Epidermal melanocyte (primary cell): ENCODE data around the gene ATP9B.
A peak's percentile ranks its signal among the peaks of the same experiment; 100 is the strongest.

Experiments
- DNase-seq: peaks from one replicate; pipeline ENCODE4 v3.0.0; 2011; ENCODE audit warnings: low spot score; ENCODE audit not compliant: insufficient read length

The ATP9B gene

GRCh38 chr18:79068937-79069716 is at the start of gene ATP9B:
Gene ATP9B (plus strand): TSS chr18:79069394. CDS start chr18:79069411, 17 bp downstream.
- DNase-seq: peak; percentile 96

DNA sequence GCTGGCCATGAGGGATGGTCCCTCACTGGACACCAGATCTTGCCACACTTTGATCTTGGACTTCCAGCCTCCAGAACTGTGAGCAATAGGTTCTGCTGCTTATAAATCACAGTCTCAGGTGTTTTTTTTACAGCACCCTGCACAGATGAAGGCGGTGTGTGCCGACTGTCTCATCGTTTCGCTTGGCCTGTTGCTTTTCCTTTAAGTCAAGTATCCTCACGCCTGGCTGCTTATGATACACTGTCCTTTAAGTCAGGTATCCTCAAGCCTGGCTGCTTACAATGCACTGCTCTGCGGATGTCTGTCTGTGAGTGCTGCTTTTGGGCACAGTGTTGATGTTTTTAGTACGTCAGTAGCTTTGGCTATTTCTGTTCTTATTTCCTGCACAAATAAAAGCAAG is 49.3 kb upstream of the ATP9B start:
- no peak for DNase-seq

DNA sequence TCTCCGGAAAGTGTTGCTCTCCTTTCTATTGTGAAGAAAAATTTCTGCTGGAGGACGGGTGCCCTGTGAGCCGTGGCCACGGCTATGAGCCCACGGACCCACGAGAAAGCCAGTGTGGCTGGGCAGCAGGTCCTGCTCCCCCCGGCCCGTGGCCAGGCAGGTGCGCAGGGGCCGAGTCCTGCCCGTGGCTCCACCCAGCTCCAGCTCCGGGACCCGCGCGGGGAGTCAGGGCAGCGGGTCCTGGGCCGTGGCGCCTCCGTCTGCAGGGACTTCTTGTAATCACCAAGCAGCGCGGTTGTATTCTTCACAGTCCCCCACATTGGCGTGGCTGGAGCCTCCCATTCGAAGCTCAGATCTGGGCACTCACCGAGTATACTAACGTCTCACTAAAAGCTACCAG is 46.6 kb upstream of the ATP9B start:
- no peak for DNase-seq

DNA sequence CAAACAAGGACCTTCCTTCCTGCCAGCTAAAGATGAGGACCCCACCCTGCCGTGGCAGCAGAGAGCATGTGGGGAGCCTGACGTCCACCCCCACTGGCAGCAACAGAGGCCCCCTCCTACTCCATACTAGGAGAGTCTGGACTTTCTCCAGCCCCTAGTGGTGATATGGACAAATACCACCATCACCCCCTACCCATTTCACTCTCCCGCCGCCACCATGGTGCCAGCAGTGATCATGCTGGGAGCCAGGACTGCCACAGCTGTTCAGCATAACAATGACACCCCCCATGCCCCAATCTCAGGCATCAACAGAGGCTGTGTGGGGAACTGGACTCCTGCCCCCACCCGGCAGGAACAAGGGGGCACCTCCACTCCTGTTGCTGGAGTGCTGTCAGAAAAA is 42.7 kb upstream of the ATP9B start:
- no peak for DNase-seq

DNA sequence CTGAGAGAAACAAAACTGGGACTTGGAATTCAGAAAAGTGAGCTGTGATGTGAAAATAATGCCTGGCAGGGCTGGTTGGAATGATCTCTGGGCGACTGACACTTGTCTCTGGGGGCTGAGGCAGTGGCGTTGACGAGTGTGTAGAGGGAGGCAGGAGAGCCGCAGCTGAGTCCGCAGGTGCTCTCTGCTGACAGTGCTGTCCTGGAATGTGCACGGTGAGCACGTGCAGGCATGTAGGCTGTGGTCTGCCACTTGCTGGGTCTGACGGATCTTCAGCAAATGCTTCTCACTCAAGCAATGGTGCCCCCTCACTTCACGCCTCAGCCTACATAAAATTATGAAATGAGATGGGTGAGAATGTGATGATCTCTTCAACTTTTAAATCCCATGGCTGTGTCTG is 38.5 kb upstream of the ATP9B start:
- DNase-seq: no peak

- no peak for DNase-seq
Observed at GRCh38 chr18:79042276-79042675, 26.9 kb upstream of the ATP9B start.

GRCh38 chr18:79043288-79043687 is 25.9 kb upstream of the ATP9B start:
- DNase-seq: no peak

DNA sequence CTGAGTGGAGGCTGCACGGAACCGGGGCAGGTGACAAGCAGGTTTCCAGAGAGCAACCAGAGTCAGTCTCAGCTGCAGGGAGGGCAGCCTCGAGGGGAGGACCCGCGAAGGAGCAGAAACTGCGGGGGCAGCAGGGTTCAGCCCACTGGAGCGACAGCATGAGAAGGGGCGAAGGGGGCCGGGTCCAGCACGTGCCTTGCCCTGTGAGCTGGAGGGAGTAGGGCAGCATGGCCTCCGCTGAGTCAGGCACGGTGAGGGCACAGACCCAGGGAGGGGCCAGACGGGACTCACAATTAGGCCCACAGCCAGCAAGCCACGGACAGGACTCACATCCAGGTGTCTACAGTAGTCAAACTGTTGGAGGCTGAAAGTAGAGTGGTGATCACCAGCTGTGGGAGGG is 22.7 kb upstream of the ATP9B start:
- DNase-seq: no peak

GRCh38 chr18:79047556-79048244 is 21.5 kb upstream of the ATP9B start:
- no peak for DNase-seq

GRCh38 chr18:79048245-79048632 is 21.0 kb upstream of the ATP9B start:
- DNase-seq: no peak

DNA sequence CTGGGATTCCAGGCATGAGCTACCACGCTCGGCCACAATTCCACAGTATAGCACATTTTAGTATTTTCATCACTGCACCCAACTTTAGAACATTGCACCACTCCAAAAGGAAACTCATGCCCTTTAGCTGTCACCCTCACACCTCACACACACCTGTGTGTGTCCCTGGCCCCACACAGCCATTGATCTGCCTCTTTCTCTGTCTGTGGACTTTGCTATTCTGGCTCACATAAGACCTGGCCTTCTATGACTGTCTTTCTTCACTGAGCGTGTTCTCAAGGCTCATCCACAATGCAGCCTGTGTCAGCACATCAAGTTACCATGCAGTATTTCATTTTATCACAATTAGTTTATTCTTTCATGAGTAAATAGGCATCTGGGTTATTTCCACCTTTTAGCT is 19.7 kb upstream of the ATP9B start:
- no peak for DNase-seq

DNA sequence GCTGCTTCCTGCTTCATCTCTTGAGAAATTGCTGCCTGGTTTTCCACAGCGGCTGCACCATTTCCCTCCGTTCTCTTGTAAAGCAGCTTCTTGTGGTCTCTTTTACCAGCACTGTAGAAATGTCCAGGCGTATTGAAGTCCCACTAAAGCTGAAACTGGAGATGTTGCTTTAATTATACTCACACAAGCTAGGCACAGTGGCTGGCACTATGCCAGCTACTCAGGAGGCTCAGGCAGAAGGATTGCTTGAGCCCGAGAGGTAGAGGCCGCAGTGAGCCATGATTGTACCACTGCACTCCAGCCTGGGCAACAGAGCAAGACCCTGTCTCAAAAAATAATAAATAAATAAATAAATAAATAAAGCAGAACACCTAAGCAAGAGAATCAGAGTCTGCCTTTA is 19.2 kb upstream of the ATP9B start:
- no peak for DNase-seq

DNA sequence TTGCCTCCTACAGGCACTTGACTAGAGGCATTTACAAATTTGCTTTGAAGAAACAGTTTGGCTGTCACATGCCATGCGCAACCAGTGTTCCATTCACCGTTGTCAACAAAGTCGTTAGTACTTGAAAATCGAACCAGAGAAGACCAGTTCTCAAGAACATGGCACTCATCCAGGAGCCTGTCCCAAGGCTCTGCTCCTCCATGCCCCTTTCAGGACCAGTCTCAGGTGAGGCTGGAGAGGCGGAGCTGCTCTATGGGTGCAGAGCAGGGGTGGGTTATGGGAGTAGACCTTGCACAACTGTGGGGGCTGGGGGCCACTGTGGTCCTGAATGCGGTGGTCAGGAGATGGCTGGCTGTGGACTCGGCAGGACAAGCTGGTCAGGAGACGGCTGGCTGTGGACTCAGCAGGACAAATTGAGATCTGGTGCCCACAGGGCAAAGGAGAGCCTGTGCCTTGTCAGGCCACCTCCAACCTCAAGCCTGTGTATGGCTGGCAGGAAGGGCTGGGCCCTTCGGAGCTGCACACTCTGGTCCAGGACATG is 12.3 kb upstream of the ATP9B start:
- no peak for DNase-seq

GRCh38 chr18:79058007-79058406 is 11.2 kb upstream of the ATP9B start:
- no peak for DNase-seq

DNA sequence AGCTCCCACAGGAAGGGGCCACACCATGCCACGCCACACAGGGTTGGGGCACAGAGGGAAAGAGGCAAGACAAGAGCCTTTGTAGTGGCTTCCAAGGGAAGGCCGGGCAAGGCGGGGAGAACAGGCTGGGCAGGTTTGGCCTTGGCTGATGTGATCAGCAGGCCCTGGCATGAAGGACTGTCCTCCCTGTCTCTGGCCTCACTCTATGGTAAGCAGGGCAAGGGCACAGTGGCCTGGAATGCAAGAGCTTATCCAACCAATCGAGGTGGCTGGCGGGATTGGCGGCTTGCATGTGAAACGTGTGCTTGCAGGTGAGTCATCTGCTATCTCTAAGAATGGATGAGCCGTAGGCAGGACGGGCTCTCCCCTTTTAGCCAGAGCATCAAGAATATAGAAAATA is 6.4 kb upstream of the ATP9B start:
- no peak for DNase-seq

GRCh38 chr18:79064228-79064627 is 5.0 kb upstream of the ATP9B start:
- DNase-seq: no peak

DNA sequence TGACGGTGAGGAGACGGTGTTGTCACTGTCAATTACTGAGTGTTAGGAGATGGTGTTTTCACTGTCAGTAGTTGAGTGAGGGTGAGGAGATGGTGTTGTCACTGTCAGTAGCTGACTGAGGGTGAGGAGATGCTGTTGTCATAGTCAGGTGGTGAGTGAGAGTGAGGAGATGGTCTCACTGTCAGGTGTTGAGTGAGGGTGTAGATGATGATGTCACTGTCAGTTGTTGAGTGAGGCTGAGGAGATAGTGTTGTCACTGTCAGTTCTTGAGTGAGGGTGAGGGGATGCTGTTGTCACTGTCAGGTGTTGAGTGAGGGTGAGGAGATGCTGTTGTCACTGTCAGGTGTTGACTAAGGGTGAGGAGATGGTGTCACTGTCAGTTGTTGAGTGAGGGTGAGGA is 3.4 kb upstream of the ATP9B start:
- DNase-seq: no peak

DNA sequence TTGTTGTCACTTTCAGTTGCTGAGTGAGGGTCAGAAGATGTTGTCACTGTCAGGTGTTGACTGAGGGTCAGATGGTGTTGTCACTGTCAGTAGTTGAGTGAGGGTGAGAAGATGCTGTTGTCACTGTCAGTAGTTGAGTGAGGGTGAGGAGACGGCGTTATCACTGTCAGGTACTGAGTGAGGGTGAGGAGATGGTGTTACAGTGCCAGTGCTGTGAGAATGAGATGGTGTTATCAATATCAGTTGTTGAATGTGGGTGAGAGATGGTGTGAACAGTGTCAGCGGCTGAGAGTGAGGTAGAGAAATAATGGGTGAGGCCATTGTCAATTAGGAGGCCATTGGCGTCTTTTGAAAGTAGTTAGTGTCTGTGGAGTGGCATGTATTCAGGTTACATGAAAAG is 1.6 kb upstream of the ATP9B start:
- DNase-seq: no peak

- no peak for DNase-seq
Observed at GRCh38 chr18:79068341-79068936, 755 bp upstream of the ATP9B start.

DNA sequence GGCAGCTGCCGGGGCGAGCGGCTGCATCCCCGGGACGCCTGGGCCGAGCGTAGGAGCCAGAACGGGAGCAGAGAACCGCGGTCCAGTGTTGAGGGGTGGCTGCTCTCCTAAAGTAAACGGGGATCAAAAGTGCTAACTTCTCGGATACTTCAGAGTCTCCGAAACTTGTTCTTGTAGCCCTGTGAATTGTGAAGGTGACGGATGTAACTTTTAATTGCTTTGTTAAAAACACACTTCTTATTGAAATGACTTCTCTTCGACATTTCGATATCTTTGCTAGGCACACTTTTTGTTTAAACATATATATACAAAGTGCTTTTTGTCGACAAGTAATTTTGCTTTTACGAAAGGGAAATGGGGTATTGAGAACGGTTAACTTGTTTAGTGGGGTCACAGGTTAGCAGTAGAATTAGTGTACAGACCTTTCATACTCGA is 540 bp downstream of the ATP9B start:
- peak; percentile 26 for DNase-seq

DNA sequence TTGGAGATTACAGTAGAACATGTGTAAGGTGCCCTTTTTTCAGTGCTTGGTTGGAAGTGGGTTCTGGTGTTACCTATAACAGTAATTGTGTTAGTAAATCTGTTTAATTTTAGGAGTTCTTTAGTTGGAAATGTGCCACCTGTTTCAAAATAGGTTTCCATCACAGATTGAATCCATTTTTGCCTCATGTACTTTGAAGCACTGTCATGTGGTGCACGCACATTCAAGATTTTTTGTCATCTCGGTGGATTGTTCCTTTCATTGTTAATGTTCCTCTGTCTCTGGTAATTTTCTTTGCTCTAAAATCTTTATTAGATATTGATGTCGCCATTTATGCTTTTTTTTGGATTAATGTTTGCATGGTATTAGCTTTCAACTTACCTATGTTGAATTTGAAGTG is 1.3 kb downstream of the ATP9B start:
- no peak for DNase-seq

DNA sequence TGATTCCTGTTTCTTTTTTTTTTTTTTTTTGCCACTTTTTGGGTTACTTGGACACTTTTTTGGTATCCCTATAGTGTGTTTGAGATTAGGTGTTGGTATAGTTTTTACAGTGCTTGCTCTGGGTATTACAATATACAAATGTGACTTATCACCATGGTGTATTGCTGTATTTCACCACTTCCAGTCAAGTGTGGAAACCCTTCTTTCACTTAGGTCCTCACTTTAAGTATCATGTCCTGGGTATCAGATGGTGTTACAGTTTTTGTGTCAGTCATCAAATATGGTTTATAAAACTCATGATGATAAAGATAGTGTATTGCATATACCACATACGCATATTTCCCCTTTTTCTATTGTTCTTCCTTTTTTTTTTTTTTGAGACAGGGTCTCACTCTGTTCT is 1.8 kb downstream of the ATP9B start:
- DNase-seq: no peak
